Muscle of leg (tissue), 11 donors: ENCODE data around the gene UEVLD. TPM values are rescaled to one million over a fixed set of nuclear protein-coding genes. Genes with fewer than 3 reads are reported as not detected.

Source experiments
- DNase-seq: peaks from one replicate; pipeline ENCODE4 v3.0.0; 2013
- H3K27ac ChIP-seq: one replicate; pipeline ENCODE4 v1.5.1; 2013; ENCODE audit warnings: mild to moderate bottlenecking, low read length, control low read depth
- H3K27me3 ChIP-seq: one replicate; pipeline ENCODE4 v1.6.1; 2013; ENCODE audit warnings: low read length; ENCODE audit not compliant: control insufficient read depth, insufficient read depth
- H3K36me3 ChIP-seq: one replicate; pipeline ENCODE4 v1.6.1; 2013; ENCODE audit warnings: low read length; ENCODE audit not compliant: control insufficient read depth, insufficient read depth
- H3K4me1 ChIP-seq: one replicate; pipeline ENCODE4 v1.6.1; 2013; ENCODE audit warnings: low read length; ENCODE audit not compliant: control insufficient read depth, insufficient read depth
- H3K4me3 ChIP-seq: one replicate; pipeline ENCODE4 v1.5.1; 2013; ENCODE audit warnings: low read length, control low read depth
- H3K9me3 ChIP-seq: replicated peaks from 2 replicates; pipeline ENCODE4 v1.6.1; 2013; ENCODE audit warnings: low read depth, low read length; ENCODE audit not compliant: control insufficient read depth
- WGBS: methylation state at CpG from one replicate; pipeline ENCODE4 v1.1.5; 2013; ENCODE audit warnings: missing lambda C conversion rate; ENCODE audit not compliant: insufficient coverage; 5-methylcytosine and 5-hydroxymethylcytosine counted together
- polyA plus RNA-seq, 8 donors: library from polyadenylated mRNA; unstranded; fragments of 120-200 nt; gene quantifications; one replicate each; pipeline versions ENCODE4 v1.2.1 to v1.2.3, GENCODE V29; 2013; ENCODE audit warnings: inconsistent platforms in 1 of 8, low replicate concordance in 1 of 8; ENCODE audit not compliant: insufficient read length in 8 of 8, insufficient read depth in 1 of 8
- total RNA-seq: library from RNA; stranded (reverse); fragments of 120-200 nt; gene quantifications from one replicate; pipeline ENCODE4 v1.2.4, GENCODE V29; 2013

The UEVLD gene
- total and polyA plus RNA-seq, 9 donors, result 10.7 to 15.3 (median 12.0) TPM

GRCh38 chr11:18522388-18522787 is 66.1 kb downstream of the UEVLD start:
- peaks cover 10% of the 10 kb centered on the region for H3K36me3 ChIP-seq
- WGBS, result 65% methylated on average over 4 of the region's 4 CpGs
- DNase-seq, result no peak
- H3K4me3 ChIP-seq, result no peak overlapping the region
- no peaks in the 10 kb centered on the region for H3K9me3 ChIP-seq
- no peaks in the 10 kb centered on the region for H3K27me3 ChIP-seq
- no peak overlapping the region for H3K27ac ChIP-seq
- H3K4me1 ChIP-seq, result no peaks in the 10 kb centered on the region

- Histone ChIP-seq H3K4me1 (no peaks in the 10 kb centered on the region), H3K27me3 (no peaks in the 10 kb centered on the region), H3K4me3 (no peak overlapping the region), H3K27ac (no peak overlapping the region), H3K9me3 (no peaks in the 10 kb centered on the region), H3K36me3 (peaks cover 10% of the 10 kb centered on the region)
- no peak for DNase-seq
- 100% methylated on average over 1 of the region's 3 CpGs for WGBS
These were observed 67.4 kb downstream of the UEVLD start for GRCh38 chr11:18521122-18521521.

GRCh38 chr11:18502352-18502751 is 86.2 kb downstream of the UEVLD start:
- Histone ChIP-seq H3K27ac (no peak overlapping the region), H3K4me1 (no peaks in the 10 kb centered on the region), H3K9me3 (no peaks in the 10 kb centered on the region), H3K27me3 (no peaks in the 10 kb centered on the region), H3K4me3 (no peak overlapping the region), H3K36me3 (peaks cover 28% of the 10 kb centered on the region)
- no peak for DNase-seq

GRCh38 chr11:18501629-18502028 is 86.9 kb downstream of the UEVLD start:
- peaks cover 28% of the 10 kb centered on the region for H3K36me3 ChIP-seq
- H3K27me3 ChIP-seq, result no peaks in the 10 kb centered on the region
- no peaks in the 10 kb centered on the region for H3K4me1 ChIP-seq
- H3K27ac ChIP-seq, result no peak overlapping the region
- no peak for DNase-seq
- H3K4me3 ChIP-seq, result no peak overlapping the region
- no CpG with 5 or more reads among the region's 1 CpG for WGBS
- no peaks in the 10 kb centered on the region for H3K9me3 ChIP-seq

- no peak for DNase-seq
- Histone ChIP-seq H3K4me3 (no peak overlapping the region), H3K36me3 (peaks cover 31% of the 10 kb centered on the region), H3K27me3 (no peaks in the 10 kb centered on the region), H3K27ac (no peak overlapping the region), H3K4me1 (no peaks in the 10 kb centered on the region), H3K9me3 (no peaks in the 10 kb centered on the region)
- 70% methylated on average over 1 of the region's 1 CpG for WGBS
These were observed 90.5 kb downstream of the UEVLD start for GRCh38 chr11:18498039-18498438.

GRCh38 chr11:18495703-18496102 is 92.8 kb downstream of the UEVLD start:
- DNase-seq, result no peak
- H3K27ac ChIP-seq, result no peak overlapping the region
- no peaks in the 10 kb centered on the region for H3K27me3 ChIP-seq
- H3K4me1 ChIP-seq, result no peaks in the 10 kb centered on the region
- peaks cover 27% of the 10 kb centered on the region for H3K36me3 ChIP-seq
- no peak overlapping the region for H3K4me3 ChIP-seq
- no CpG with 5 or more reads among the region's 4 CpGs for WGBS
- H3K9me3 ChIP-seq, result no peaks in the 10 kb centered on the region

- Histone ChIP-seq H3K27me3 (no peaks in the 10 kb centered on the region), H3K36me3 (peaks cover 31% of the 10 kb centered on the region), H3K4me1 (no peaks in the 10 kb centered on the region), H3K9me3 (no peaks in the 10 kb centered on the region), H3K4me3 (no peak overlapping the region), H3K27ac (no peak overlapping the region)
- DNase-seq, result no peak
These were observed 93.3 kb downstream of the UEVLD start for GRCh38 chr11:18495271-18495670.

- no peaks in the 10 kb centered on the region for H3K9me3 ChIP-seq
- peaks cover 34% of the 10 kb centered on the region for H3K36me3 ChIP-seq
- no peak for DNase-seq
- no CpG with 5 or more reads among the region's 4 CpGs for WGBS
- H3K27me3 ChIP-seq, result no peaks in the 10 kb centered on the region
- no peak overlapping the region for H3K27ac ChIP-seq
- H3K4me3 ChIP-seq, result no peak overlapping the region
- no peaks in the 10 kb centered on the region for H3K4me1 ChIP-seq
These were observed 95.2 kb downstream of the UEVLD start for GRCh38 chr11:18493310-18493709.

GRCh38 chr11:18492888-18493287 is 95.6 kb downstream of the UEVLD start:
- Histone ChIP-seq H3K27ac (no peak overlapping the region), H3K27me3 (no peaks in the 10 kb centered on the region), H3K36me3 (peaks cover 31% of the 10 kb centered on the region), H3K4me3 (no peak overlapping the region), H3K4me1 (no peaks in the 10 kb centered on the region), H3K9me3 (no peaks in the 10 kb centered on the region)
- DNase-seq, result peak; percentile 1

GRCh38 chr11:18491924-18492323 is 96.6 kb downstream of the UEVLD start:
- H3K9me3 ChIP-seq, result no peaks in the 10 kb centered on the region
- H3K36me3 ChIP-seq, result peaks cover 31% of the 10 kb centered on the region
- no peaks in the 10 kb centered on the region for H3K4me1 ChIP-seq
- H3K4me3 ChIP-seq, result no peak overlapping the region
- H3K27me3 ChIP-seq, result no peaks in the 10 kb centered on the region
- DNase-seq, result no peak
- H3K27ac ChIP-seq, result no peak overlapping the region
- no CpG with 5 or more reads among the region's 2 CpGs for WGBS

- Histone ChIP-seq H3K4me1 (no peaks in the 10 kb centered on the region), H3K27ac (no peak overlapping the region), H3K4me3 (no peak overlapping the region), H3K27me3 (no peaks in the 10 kb centered on the region), H3K36me3 (peaks cover 29% of the 10 kb centered on the region), H3K9me3 (no peaks in the 10 kb centered on the region)
- DNase-seq, result no peak
- WGBS, result 88% methylated on average over 14 of the region's 15 CpGs
These were observed 97.6 kb downstream of the UEVLD start for GRCh38 chr11:18490736-18491485.
